COLO668 (cell line): ENCODE data around the gene PARD3.
"Not testable (repeated sequence)": the region's sequence is repeated elsewhere in the genome, so short reads cannot be mapped to it uniquely, and the experiment has no call there.

Experiments used
- DNase-seq: peaks from one replicate; lab custom pipeline; 2025; ENCODE audit not compliant: unreplicated experiment; lab: John Stamatoyannopoulos, UW

PARD3 gene

DNA sequence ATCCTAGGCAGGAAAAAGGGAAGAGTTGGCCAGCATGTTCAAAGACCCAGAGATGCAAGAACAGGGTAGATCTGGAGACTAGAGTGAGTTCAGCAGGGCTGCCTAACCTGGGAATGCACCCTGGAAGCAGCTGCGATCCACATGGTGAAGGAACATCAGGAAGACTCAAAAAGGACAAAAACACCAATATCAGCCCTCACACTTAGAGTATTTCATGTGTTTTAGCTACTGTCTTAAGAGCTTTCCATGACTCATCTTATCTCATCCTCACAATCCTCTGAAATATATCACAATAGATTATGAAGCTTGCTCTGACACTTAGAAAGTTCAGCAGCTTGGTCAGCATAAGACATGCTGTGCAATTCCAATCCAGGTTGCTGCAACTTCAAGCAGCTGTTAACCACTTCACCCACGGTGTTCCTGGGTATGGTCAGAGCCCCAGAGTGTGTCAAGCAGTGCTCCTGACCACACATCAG lies 380.9 kb downstream of the PARD3 start:
- DNase-seq: no peak

DNA sequence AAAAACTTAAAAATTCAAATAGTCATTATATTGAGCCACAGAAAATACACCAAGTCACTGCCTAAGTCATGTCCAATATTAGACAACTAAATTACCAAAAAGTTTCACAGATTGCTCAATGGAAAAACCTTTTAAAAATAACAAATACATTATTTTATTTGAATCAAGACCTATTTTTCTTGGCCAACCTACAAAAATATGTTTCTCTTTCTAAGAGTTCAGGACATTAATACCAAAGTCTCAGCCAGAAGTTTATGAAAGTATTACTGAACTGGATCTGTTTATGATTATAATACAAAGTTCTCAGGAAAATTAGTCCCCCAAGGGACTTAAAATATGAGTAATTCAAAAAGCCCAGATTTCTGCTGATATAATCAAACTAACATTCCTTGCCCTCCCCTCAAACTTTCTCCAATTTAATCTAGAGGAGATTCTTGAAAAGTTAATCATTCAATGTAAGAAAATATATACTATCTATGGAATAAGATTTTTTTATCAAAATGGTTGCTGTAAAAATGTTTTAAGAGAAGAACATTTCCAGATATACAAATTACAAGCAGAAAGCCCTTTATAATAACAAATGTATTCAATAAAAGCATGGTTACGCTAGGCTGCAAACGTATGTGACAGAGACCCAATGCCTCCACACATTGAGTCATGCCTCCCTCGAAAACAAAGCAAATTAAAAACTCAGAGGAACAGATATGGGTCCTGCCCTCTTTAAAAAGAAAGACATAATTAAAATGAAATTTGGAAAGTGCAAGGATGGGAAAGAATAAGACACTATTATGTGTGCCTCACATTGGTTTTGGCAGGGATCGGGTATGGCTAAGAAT lies 381.6 kb downstream of the PARD3 start:
- DNase-seq: no peak

- DNase-seq: no peak
Measured at GRCh38 chr10:34432589-34432988, 382.5 kb downstream of the PARD3 start.

DNA sequence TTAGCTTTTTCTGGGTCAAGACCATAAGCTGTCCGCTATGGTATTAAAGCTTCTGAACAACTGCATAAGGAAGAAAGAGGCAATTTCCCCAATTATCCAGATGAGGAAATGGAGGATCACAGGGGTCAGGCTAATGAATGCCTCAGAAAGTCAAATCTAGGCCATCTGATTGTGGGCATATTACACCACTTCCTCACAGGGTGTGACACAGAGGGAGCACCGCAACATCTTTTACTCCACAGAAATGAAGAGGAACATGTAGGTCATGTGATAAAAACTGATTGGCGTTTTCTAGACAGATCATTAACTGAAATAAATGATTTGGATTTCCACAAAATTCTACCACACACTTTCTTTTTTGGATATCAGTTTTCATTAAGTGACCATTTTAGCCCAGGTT lies 384.4 kb downstream of the PARD3 start:
- DNase-seq: no peak

- DNase-seq: no peak
Measured at GRCh38 chr10:34428501-34428900, 386.6 kb downstream of the PARD3 start.

GRCh38 chr10:34427911-34428216 lies 387.2 kb downstream of the PARD3 start:
- DNase-seq: no peak

DNA sequence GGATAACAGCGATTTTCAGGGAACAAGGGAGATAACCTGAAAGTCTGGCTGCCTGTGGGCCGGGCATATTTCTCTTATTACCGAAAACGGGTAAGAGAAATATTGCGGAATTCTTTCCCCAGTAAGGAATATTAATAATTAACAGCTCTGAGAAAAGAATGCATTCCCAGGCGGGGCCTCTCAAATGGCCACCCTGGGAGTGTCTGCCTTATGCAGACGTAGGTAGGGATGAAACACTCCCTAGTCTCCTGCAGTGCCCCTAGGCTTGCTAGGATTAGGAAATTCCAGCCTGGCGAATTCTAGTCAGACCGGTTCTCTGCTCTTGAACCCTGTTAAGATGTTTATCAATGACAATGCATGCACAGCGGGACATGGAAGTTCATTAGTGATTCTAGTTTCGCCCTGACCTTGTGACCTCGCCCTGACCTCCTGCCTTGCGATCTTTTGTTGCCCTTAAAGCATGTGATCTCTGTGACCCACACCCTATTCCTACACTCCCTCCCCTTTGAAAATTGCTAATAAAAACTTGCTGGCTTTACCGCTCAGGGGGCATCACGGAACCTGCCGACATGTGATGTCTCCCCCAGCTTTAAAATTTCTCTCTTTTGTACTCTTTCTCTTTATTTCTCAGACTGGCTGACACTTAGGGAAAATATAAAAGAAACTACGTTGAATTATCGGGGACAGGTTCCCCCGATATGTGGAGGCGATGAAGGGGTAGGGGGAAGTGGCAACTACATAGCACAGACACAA lies 387.8 kb downstream of the PARD3 start:
- not testable (repeated sequence) for DNase-seq

GRCh38 chr10:34426538-34427157 lies 388.4 kb downstream of the PARD3 start:
- DNase-seq: not testable (repeated sequence)

DNA sequence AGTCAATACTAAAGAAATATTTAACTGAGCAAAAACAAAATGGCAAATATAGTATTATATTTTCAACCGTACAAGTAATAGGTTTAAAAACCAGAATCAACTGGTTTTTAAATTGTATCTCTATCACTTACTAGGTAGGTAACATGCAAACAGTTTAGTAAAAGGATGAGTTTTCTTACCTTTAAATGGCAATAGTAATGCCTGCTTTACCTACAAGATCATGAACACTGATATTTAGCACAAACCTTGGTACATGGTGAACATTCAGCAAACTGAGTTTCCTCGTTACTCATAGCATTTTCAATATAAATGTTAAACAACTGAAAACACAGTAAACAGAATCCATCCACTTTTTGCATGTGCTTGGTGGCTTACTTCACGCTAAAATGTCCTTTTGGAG lies 389.1 kb downstream of the PARD3 start:
- no peak for DNase-seq

DNA sequence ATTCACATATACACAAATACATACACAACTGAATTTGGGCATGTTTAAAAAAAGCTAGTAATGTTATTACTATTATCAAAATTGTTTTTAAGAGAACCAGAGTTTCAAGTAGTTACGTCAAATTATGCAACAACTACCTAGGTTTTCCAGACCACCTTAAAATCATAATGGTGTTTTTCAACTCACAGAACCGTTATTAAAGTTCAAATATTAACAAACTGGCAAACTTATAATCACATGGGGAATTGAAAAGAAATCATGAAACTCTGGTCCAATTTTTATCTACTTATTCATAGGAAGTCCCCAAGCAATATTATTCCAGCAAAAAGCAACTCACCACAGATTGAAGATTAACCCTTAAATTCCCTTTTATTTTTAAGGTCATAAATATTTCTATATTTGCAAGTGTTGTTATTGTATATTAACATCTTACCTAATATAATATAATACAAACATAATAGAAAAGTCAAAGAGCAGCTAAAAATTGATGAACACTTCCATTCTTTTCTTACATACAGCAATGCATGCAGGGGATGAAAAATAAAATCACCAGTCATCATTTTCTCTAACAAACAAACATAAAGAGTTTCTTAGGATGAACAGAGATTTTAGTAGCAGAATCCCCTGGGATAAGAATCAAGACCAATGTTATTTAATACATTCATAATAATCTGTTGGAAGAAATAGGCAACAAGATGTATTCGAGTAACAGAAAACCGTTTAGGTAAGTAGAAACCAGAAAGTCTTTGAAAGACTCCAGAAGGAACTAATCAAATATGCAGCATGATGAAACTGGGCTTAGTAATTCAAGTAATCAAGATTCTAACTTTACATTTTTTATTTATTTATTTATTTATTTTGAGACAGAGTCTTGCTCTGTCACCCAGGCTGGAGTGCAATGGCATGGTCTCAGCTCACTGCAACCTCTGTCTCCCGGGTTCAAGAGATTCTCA lies 391.1 kb downstream of the PARD3 start:
- DNase-seq: no peak

GRCh38 chr10:34420795-34421194 lies 394.3 kb downstream of the PARD3 start:
- no peak for DNase-seq

DNA sequence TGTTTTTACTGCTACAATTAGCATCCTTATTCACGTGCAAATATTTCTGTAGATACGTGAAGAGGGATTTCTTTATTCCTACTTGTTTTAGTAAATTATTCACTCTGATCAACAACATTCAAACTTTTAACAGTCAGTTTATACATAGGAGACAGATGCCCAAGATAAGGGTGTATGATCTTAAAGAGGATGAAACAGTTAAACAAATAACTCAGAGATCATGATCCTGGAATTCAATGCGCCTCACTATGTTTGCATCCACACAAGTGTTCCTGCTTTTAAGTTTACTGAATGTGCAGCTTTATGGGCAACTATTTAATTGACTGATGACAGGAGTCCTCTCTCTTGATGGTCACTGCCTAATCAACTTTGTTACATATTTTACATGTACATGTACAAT lies 394.8 kb downstream of the PARD3 start:
- DNase-seq: no peak

GRCh38 chr10:34415039-34415438 lies 400.1 kb downstream of the PARD3 start:
- DNase-seq: no peak

DNA sequence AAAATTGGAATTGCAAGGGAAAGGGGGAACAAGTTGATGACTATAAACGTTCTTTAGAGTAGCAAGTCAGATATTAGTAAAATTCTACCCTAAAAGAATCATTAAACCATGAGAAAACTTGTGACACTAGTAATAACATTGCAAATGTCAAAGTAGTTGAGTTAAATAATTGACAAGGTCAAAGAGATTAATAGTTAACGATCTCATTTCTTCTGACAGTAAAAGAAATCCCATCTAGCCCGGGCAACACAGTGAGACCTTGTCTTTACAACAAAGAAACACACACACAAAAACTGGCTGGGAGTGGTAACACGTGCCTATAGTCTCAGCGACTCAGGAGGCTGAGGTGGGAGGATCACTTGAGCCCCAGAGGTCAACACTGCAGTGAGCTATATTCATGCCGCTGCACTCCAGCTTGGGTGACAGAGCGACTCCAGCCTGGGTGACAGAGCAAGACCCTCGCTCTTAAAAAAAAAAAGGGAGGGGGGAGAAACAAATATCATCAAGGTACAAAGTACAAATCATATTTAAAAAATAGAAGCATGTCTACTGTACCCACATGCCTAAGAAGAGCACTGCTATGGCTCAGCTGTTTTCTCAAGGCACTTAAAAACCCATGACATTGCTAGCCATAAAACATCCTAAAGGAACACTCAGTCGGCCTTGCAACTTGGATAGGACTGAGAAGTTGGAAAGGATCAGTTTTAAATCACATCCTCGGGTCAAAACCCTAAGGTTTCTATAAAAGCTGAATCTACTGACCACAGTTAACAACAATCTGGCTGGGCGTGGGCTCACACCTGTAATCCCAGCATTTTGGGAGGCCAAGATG lies 401.1 kb downstream of the PARD3 start:
- no peak for DNase-seq

- DNase-seq: no peak
Measured at GRCh38 chr10:34413214-34413613, 401.9 kb downstream of the PARD3 start.

- no peak for DNase-seq
Measured at GRCh38 chr10:34408956-34409355, 406.1 kb downstream of the PARD3 start.

DNA sequence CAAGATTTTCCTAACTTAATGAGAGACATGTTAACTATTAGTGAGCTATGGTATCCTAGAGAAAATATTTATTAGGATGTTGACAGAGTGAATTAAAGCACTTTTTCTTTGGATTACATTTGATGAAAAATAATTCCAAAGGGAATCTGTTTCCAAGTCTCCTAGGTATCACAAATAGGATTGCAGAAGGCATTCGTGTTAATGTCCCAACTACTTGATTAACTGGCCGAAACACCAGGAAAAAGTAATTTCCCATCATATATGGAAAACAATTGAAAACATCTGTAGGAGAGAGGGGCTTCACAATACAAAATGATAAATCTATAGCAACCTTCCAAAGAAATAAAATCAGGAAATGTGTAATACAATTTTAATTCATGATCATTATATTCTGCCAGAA lies 406.7 kb downstream of the PARD3 start:
- DNase-seq: no peak

GRCh38 chr10:34407324-34407805 lies 407.7 kb downstream of the PARD3 start:
- no peak for DNase-seq

- no peak for DNase-seq
Measured at GRCh38 chr10:34406463-34407323, 408.4 kb downstream of the PARD3 start.
